Activated naive CD4-positive, alpha-beta T cell treated with anti-CD3 and anti-CD28 coated beads, Interleukin-2, amount 10 ng/mL, durations not matched to agents 7 days and 5 days (primary cell): Measurements from ENCODE around the gene NAT16.
A peak's percentile ranks its signal among the peaks of the same experiment; 100 is the strongest.
"Not testable (repeated sequence)": the region's sequence is repeated elsewhere in the genome, so short reads cannot be mapped to it uniquely, and the experiment has no call there.

ENCODE experiments used
- CTCF ChIA-PET: fragments of 350-600 bp; sonication (Branson Sonifier 250); formaldehyde crosslinking; loops from one replicate; lab custom pipeline; 2021; ENCODE audit warnings: antibody characterized with exemption; lab: Charles Lee
- DNase-seq: peaks from one replicate; pipeline ENCODE4 v3.0.0-alpha.2; 2020
- H3K27ac Mint-ChIP-seq: one replicate; pipeline ENCODE4 v1.8.0; 2021; ENCODE audit warnings: mild to moderate bottlenecking, moderate library complexity, mixed read lengths
- H3K27me3 Mint-ChIP-seq: one replicate; pipeline ENCODE4 v1.8.0; 2021; ENCODE audit warnings: mild to moderate bottlenecking, mixed read lengths
- H3K36me3 Mint-ChIP-seq: one replicate; pipeline ENCODE4 v1.8.0; 2021; ENCODE audit warnings: mixed read lengths
- H3K4me1 Mint-ChIP-seq: one replicate; pipeline ENCODE4 v1.8.0; 2021; ENCODE audit warnings: mixed read lengths
- H3K4me3 Mint-ChIP-seq: one replicate; pipeline ENCODE4 v1.8.0; 2021; ENCODE audit warnings: mild to moderate bottlenecking, moderate library complexity, mixed read lengths
- H3K9me3 Mint-ChIP-seq: one replicate; pipeline ENCODE4 v1.8.0; 2021; ENCODE audit warnings: mixed read lengths

NAT16 gene

DNA sequence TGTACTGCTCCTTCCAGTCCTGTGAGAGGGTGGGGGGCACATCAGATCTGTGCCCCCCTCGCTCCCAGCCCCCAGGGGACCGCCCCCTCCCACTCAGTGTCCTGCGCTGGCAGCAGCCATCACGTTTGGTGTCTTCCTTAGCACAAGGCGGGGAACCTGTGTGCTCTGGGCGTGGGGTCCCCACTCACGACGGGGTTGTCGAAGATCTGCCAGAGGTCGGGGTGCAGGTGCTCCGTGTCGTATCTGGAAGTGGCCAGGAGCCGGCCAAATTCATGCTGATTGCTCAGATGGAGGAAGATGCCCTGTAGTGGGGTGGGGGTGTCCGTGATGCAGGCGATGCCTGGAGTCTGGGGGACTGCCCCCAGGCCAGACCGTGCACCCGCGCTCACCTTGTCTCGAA, 30.1 kb upstream of the NAT16 start:
- no peak for DNase-seq
- Mint-ChIP-seq H3K9me3 (no peaks in the 10 kb centered on the region), H3K27ac (no peak overlapping the region), H3K27me3 (no peaks in the 10 kb centered on the region), H3K36me3 (peaks cover 26% of the 10 kb centered on the region), H3K4me1 (peaks cover 3% of the 10 kb centered on the region), H3K4me3 (no peak overlapping the region)
- CTCF ChIA-PET, result no interaction called here

DNA sequence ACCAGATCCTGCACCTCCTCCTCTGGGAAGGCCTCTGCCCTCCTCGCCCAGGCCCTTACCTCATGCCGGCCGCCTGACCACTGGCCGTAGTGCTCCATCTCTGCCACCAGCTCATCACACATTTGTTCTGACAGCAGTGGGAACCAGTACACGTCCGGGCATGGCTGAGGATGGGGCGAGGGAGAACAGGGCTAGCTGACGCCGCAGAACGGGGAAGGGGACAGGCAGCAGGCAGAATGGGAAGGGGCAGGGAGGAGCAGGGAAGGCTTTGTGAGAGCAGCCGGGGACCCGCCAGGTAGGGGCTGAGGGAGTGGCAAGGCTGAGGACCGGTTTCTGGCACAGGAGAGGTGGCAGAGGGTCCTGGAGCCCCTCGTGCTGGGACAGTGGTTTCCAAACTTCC, 28.7 kb upstream of the NAT16 start:
- DNase-seq, result no peak
- CTCF ChIA-PET, result no interaction called here
- Mint-ChIP-seq H3K27me3 (peaks cover 7% of the 10 kb centered on the region), H3K36me3 (peaks cover 19% of the 10 kb centered on the region), H3K4me3 (no peak overlapping the region), H3K9me3 (no peaks in the 10 kb centered on the region), H3K4me1 (peaks cover 6% of the 10 kb centered on the region), H3K27ac (no peak overlapping the region)

DNA sequence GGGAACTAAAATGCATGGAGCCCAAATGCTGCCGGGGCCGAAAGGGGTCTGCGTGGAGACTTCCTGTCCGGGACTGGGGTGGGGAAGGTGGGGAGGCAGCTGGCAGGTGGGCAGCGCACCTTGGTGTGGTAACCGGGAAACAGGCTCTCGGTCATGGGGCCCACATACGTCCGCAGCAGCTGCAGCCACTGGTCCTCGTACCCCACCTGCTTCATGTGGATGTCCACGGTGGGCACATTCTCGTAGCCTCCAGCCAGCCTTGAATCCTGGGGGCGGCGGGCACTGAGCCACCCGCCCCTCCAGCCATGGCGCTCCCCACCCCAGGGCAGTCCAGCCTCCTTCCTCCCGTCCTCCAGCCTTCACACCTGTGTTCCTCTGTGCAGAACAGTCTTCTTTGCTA, 27.4 kb upstream of the NAT16 start:
- peaks cover 17% of the 10 kb centered on the region for H3K36me3 Mint-ChIP-seq
- H3K27me3 Mint-ChIP-seq, result peaks cover 21% of the 10 kb centered on the region
- CTCF ChIA-PET, result no interaction called here
- no peak for DNase-seq
- peaks cover 12% of the 10 kb centered on the region for H3K4me1 Mint-ChIP-seq
- no peak overlapping the region for H3K4me3 Mint-ChIP-seq
- no peaks in the 10 kb centered on the region for H3K9me3 Mint-ChIP-seq
- no peak overlapping the region for H3K27ac Mint-ChIP-seq

DNA sequence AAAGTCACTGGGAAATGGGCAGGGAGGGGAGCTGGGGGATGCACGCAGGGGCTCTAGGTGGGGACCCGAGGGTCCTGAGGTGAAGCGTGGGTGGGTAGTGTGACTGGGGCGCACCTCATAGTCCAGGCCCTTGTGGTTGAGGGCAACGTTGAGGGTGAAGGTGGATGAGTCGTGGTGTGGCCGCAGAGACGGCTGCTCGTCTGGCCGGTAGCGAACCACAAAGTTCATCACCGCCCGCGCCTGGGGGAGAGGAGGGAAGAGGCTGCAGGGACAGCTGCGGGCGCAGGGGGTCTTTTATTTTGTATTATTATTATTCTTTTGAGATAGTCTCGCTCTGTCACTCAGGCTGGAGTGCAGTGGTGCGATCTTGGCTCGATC, 26.6 kb upstream of the NAT16 start:
- Mint-ChIP-seq H3K36me3 (peaks cover 14% of the 10 kb centered on the region), H3K27ac (no peak overlapping the region), H3K9me3 (no peaks in the 10 kb centered on the region), H3K27me3 (peaks cover 29% of the 10 kb centered on the region), H3K4me3 (no peak overlapping the region), H3K4me1 (peaks cover 12% of the 10 kb centered on the region)
- CTCF ChIA-PET, result no interaction called here
- no peak for DNase-seq

DNA sequence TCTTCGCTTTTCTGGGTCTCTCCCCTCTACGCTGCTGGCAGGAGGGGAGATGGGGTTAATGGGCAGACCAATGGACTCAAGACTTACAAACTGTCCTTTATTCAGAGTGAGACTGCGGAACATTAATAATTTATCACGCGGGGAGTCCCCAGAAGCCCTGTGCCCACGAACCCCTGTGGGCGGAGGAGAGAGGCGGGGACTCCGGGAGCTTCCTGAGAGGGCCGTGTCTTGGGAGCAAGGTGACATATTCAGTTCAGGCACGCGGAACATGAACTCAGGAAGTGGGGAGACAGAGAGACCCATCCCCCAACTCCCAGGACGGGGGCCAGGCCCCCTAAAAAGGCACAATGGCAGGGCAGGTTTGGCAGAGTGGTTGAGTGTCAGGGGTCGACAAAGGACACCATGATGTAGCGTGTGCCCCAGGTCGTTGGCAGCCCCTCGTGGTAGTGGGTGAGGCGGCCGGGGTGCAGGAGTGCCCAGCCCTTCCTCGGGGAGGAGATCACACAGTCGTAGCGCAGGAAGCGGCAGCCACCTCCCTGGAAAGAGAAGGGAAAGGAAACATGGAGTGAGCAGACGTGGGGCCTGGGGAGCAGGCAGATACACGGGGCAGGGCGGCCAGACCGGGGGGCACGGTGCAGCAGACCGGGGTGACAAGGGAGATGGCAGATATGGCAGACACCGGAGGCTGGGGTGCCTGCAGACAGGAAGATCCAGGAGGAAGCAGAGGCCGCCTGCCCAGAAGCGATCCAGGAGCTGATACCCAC, 26.0 kb upstream of the NAT16 start:
- peaks cover 14% of the 10 kb centered on the region for H3K36me3 Mint-ChIP-seq
- H3K27me3 Mint-ChIP-seq, result peaks cover 34% of the 10 kb centered on the region
- CTCF ChIA-PET, result interaction anchor here (1.4 to 3.1 kb wide), 2 partner anchors 38 to 62 kb away, joined by 3 to 8 read pairs; no protein-coding TSS in a partner anchor
- no peaks in the 10 kb centered on the region for H3K9me3 Mint-ChIP-seq
- no peak overlapping the region for H3K4me3 Mint-ChIP-seq
- peak overlapping the region; percentile 58 for H3K27ac Mint-ChIP-seq
- DNase-seq, result no peak
- peaks cover 16% of the 10 kb centered on the region for H3K4me1 Mint-ChIP-seq

DNA sequence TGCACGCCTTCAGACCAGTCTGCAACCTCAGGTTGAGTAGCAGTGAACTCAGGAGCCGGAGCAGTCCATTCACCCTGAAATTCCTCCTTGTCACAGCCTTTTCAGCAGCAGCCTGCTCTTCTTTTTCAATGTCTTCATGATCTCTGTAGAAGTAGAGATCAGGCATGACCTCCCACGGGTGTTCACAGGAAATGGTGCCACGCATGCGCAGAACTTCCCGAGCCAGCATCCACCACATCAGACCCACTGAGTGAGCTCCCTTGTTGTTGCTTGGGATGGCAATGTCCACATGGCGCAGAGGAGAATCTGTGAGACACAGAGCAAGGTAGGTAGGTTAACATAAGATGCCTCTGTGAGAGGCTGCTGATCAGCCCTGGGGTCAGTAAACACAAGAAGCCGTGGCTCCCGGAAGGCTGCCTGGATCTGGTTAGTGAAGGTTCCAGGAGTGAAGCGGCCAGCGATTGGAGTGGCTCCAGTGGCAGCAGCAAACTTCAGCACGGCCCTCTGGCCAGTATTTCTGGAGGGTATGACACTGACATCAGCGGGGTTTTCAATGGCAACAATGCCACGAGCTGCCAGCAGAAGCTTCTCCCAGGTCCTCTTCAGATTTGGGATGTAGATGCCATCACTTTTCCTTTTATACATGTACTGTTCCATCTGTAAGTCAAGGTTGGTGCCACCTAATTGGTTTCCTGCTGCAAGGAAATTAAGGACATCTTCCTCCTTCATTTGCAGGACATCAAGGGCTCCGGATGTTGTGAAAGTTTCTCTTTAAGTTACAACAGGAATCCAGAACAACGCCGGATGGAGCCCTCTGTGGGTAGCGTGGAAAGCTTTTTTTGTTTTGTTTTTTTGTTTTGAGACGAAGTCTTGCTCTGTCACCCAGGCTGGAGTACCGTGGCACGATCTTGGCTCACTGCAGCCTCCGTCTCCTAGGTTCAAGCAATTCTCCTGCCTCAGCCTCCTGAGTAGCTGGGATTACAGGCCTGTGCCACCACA, 23.9 kb upstream of the NAT16 start:
- peak overlapping the region; percentile 82 for H3K27ac Mint-ChIP-seq
- H3K9me3 Mint-ChIP-seq, H3K36me3 Mint-ChIP-seq: not testable (repeated sequence)
- peak; percentile 48 for DNase-seq
- CTCF ChIA-PET, result interaction anchor here (0.9 to 3.1 kb wide), 6 partner anchors 12 to 79 kb away, joined by 3 to 8 read pairs (median 3); partner anchors contain the start of genes PLOD3 and ZNHIT1
- H3K4me1 Mint-ChIP-seq, result peaks cover 25% of the 10 kb centered on the region
- H3K4me3 Mint-ChIP-seq, result peak overlapping the region; percentile 63
- peaks cover 53% of the 10 kb centered on the region for H3K27me3 Mint-ChIP-seq

DNA sequence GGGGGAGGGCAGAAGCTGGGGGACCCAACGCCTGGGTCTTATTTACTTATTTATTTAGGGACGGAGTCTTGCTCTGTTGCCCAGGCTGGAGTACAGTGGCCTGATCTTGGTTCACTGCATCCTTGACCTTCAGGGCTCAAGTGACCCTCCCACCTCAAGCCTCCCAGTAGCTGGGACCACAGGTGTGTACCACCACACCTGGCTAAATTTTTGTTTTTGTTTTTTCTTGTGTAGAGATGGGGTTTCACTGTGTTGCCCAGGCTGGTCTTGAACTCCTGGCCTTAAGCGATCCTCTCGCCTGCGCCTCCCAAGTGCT, 22.5 kb upstream of the NAT16 start:
- peaks cover 25% of the 10 kb centered on the region for H3K4me1 Mint-ChIP-seq
- peaks cover 5% of the 10 kb centered on the region for H3K36me3 Mint-ChIP-seq
- H3K27me3 Mint-ChIP-seq, result peaks cover 61% of the 10 kb centered on the region
- H3K4me3 Mint-ChIP-seq, result no peak overlapping the region
- no peaks in the 10 kb centered on the region for H3K9me3 Mint-ChIP-seq
- H3K27ac Mint-ChIP-seq, result no peak overlapping the region
- no peak for DNase-seq
- CTCF ChIA-PET, result interaction anchor here (0.8 to 2.1 kb wide), 3 partner anchors 10 to 80 kb away, joined by 3 to 6 read pairs (median 3); no protein-coding TSS in a partner anchor

DNA sequence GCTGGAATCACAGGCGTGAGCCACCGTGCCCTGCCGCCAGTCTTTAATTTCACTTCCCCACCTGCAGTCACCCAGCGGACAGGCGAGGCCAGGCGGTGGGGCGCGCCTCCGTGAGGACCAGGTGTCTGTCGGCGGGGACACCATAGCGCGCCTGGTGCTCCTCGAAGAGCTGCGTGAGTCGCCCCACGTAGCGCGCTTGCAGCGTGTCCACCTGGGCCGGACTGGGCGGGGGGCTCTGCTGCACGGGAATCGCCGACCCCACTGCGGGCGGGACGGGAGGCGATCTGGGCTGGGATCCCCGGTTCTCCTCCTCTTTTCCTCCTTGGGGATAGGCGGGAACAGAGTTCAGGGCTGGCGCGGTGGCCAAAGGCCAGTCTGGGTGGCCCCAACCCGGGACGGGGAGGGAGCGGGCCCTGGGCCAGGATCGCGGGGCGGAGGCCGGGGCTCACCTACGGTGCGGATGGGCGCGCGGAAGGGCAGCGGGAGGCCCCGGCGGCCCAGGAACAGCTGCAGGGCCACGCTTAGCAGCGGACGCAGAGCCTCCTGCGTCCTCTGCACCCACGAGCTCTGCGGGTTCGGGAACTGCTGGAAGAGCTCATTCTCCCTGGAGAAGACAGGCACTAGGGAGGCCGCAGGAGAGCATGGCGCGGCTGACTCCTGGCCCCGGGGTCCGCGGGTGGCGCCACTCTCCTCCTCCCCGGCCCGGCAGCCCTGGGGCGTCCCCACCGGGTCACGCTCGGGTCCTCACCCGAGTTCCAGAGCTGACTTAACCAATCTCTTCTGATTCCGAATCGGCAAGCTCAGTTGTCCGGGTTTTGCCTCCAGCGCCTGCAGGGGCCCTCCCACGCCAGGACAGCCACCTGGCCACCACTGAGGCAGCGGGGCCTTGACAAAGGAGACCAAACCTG, 21.9 kb upstream of the NAT16 start:
- no peak for DNase-seq
- CTCF ChIA-PET, result interaction anchor here (0.7 to 1.5 kb wide), 3 partner anchors 9 to 42 kb away, joined by 3 read pairs; no protein-coding TSS in a partner anchor
- Mint-ChIP-seq H3K9me3 (no peaks in the 10 kb centered on the region), H3K27ac (no peak overlapping the region), H3K4me1 (peaks cover 25% of the 10 kb centered on the region), H3K27me3 (peaks cover 66% of the 10 kb centered on the region), H3K36me3 (peaks cover 5% of the 10 kb centered on the region), H3K4me3 (no peak overlapping the region)

DNA sequence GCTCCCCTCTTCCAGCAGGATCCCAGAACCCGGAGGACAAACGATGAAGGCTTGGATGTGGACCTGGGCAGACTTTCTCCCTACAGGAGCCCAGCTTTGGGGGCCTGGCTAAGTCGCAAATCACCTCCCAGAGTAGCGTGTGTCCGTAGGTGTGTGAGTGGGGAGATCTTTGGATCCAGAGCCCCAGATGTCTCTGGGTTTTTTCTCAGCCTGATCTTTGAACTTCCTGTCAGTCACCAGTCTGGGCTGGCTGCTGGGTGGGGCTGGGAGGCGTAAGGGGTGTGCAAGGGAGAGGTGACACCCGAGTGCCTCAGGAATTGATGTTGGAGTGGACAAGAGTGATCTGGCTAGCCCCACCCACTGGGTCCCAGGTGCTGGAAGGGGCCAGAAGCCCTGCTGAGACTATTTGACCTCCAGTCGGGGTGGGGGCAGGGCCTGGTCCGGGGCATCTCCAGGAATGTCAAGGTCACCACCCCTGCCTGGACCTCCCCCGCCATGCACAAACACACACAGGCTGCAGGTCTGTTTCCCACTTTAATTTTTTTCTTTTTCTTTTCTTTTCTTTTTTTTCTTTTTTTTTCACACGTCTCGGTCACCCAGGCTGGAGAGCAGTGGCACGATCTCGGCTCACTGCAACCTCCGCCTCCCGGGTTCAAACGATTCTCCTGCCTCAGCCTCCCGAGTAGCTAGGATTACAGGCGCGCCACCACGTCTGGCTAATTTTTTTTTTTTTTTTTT, 20.9 kb upstream of the NAT16 start, which contains the start of gene MOGAT3:
Gene MOGAT3 (minus strand): TSS at position 175 of the 738 bp plus-strand sequence. CDS start 182 bp downstream, outside the sequence.
- H3K36me3 Mint-ChIP-seq, result peaks cover 1% of the 10 kb centered on the region
- CTCF ChIA-PET, result interaction anchor here (1.1 to 1.5 kb wide), 2 partner anchors 8 to 9 kb away, joined by 4 to 5 read pairs; no protein-coding TSS in a partner anchor
- H3K27me3 Mint-ChIP-seq, result peaks cover 70% of the 10 kb centered on the region
- peak within 1 kb of the TSS; percentile 20 for H3K27ac Mint-ChIP-seq
- DNase-seq, result peak; percentile 41
- peaks cover 25% of the 10 kb centered on the region for H3K4me1 Mint-ChIP-seq
- H3K9me3 Mint-ChIP-seq, result no peaks in the 10 kb centered on the region
- no peak within 1 kb of the TSS for H3K4me3 Mint-ChIP-seq

DNA sequence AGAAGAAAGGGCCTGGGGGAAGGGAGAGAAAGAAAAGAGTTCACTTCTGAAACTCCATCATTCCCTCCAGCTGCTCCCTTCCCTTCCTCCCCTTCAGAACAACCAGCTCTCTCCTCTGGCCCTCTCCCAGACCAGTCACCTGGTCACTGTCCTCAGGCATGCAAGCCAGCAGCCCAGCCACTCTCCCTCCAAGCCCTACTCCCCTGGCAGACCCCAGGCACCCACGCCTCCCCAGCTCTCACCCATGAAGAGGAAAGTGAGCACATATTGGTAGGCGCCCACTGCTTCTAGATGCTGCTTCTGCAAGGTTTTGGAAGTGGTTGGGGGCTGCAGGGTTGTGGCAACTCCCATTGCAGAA, 20.4 kb upstream of the NAT16 start:
- Mint-ChIP-seq H3K36me3 (no peaks in the 10 kb centered on the region), H3K4me3 (no peak overlapping the region), H3K27ac (no peak overlapping the region), H3K27me3 (peaks cover 75% of the 10 kb centered on the region), H3K9me3 (no peaks in the 10 kb centered on the region), H3K4me1 (peaks cover 25% of the 10 kb centered on the region)
- DNase-seq, result no peak
- CTCF ChIA-PET, result interaction anchor here (1.1 to 1.5 kb wide), 2 partner anchors 8 to 9 kb away, joined by 4 to 5 read pairs; no protein-coding TSS in a partner anchor

DNA sequence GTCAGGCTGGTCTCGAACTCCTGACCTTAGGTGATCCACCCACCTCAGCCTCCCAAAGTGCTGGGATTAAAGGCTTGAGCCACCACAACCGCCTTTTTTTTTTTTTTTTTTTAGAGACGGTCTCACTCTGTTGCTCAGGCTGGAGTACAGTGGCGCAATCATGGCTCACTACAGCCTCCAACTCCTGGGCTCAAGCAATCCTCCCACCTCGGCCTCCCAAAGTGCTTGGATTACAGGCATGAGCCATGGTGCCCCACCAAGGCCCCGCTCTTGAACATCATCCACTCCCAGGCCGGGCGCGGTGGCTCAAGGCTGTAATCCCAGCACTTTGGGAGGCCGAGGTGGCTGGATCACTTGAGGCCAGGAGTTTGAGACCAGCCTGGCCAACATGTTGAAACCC, 19.4 kb upstream of the NAT16 start:
- H3K27ac Mint-ChIP-seq, H3K4me3 Mint-ChIP-seq, H3K9me3 Mint-ChIP-seq, H3K36me3 Mint-ChIP-seq, DNase-seq: not testable (repeated sequence)
- Mint-ChIP-seq H3K27me3 (peaks cover 79% of the 10 kb centered on the region), H3K4me1 (peaks cover 25% of the 10 kb centered on the region)
- CTCF ChIA-PET, result interaction anchor here (1.5 to 1.8 kb wide), 2 partner anchors 8 to 83 kb away, joined by 4 to 5 read pairs; no protein-coding TSS in a partner anchor

DNA sequence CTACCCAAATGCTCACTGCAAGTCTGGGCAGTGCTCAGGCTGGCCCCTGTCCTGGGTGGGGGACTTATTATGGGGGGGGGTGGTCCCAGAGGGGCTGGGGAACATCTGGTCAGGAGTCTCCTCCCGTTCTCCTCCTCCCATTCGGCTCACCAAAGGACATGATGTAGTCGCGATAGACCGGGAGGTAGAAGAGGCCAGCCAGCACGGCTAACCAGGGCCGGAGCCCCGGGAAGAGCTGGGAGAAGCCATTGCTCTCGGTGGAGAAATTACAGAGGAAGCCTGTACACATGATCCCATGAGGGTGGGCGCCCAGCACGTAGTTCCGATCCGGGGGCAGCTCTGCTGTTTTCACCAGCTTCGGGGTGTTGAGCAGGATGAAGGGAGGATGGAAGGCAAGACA, 18.4 kb upstream of the NAT16 start:
- Mint-ChIP-seq H3K9me3 (no peaks in the 10 kb centered on the region), H3K4me3 (no peak overlapping the region), H3K36me3 (no peaks in the 10 kb centered on the region), H3K27me3 (peaks cover 75% of the 10 kb centered on the region), H3K4me1 (peaks cover 17% of the 10 kb centered on the region), H3K27ac (no peak overlapping the region)
- no peak for DNase-seq
- CTCF ChIA-PET, result interaction anchor here (1.8 kb wide), 1 partner anchor 84 kb away, joined by 5 read pairs; no protein-coding TSS in a partner anchor

DNA sequence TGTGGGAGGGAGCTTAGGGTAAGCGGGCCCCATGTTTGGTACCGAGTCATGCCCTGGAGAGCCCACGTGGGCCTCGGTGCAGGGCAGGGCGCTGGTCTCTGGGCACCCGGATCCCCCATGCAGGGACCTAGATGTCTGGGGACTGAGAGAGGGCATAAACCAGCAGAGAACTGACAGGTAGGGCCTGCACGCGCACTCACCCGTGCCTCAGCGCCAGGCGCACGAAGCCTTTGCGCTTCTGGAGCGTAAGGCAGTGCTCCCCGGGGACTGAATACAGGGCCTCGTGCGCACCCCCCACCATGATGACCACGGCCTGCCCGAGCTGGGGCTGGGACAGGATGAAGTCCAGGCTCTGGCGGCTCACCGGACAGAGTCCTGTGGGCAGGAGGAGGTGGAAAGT, 17.9 kb upstream of the NAT16 start:
- CTCF ChIA-PET, result no interaction called here
- no peak for DNase-seq
- H3K27me3 Mint-ChIP-seq, result peaks cover 70% of the 10 kb centered on the region
- no peak overlapping the region for H3K27ac Mint-ChIP-seq
- no peaks in the 10 kb centered on the region for H3K36me3 Mint-ChIP-seq
- H3K4me3 Mint-ChIP-seq, result no peak overlapping the region
- H3K4me1 Mint-ChIP-seq, result peaks cover 16% of the 10 kb centered on the region
- no peaks in the 10 kb centered on the region for H3K9me3 Mint-ChIP-seq
